Lower leg skin (tissue), 3 donors: ENCODE data around the gene NTM.

Experiments used
- POLR2A ChIP-seq, 2 donors: fragments of 450-650 bp; IDR thresholded peaks; one replicate each; pipeline ENCODE4 v1.6.1; 2016 to 2017; ENCODE audit warnings: antibody characterized with exemption in 2 of 2, mild to moderate bottlenecking in 1 of 2, moderate library complexity in 1 of 2
- TF ChIP-seq, protein P1 (sequence below), 3 donors: fragments of 450-650 bp; IDR thresholded peaks; one replicate each; pipeline ENCODE4 v1.5.1; 2016; ENCODE audit warnings: antibody characterized with exemption in 3 of 3, mild to moderate bottlenecking in 3 of 3, moderate library complexity in 2 of 3

DNA sequence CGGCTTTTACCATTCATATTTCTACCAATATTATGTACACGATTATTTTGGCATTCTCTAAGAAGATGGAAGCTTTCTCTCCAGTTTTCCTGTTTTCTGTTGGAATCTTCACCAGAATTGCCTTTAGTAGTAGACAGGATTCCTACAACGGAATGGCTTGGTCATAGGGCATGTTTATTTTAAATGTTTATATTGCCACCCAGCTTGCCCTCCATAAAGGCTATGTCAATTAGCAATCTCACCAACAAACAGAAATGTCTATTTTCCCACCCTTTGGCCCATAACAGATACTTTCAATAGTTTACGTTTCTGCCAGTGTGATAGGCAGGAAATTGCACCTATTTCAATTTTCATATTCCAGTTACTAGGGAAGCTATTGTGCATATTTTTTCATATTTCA, 893.5 kb downstream of the NTM start:
- TF ChIP-seq, protein P1, sequence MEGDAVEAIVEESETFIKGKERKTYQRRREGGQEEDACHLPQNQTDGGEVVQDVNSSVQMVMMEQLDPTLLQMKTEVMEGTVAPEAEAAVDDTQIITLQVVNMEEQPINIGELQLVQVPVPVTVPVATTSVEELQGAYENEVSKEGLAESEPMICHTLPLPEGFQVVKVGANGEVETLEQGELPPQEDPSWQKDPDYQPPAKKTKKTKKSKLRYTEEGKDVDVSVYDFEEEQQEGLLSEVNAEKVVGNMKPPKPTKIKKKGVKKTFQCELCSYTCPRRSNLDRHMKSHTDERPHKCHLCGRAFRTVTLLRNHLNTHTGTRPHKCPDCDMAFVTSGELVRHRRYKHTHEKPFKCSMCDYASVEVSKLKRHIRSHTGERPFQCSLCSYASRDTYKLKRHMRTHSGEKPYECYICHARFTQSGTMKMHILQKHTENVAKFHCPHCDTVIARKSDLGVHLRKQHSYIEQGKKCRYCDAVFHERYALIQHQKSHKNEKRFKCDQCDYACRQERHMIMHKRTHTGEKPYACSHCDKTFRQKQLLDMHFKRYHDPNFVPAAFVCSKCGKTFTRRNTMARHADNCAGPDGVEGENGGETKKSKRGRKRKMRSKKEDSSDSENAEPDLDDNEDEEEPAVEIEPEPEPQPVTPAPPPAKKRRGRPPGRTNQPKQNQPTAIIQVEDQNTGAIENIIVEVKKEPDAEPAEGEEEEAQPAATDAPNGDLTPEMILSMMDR (IDR thresholded peaks at IDR 0.05), result no peak
- no peak for TF ChIP-seq POLR2A (IDR thresholded peaks at IDR 0.05)
